Measurements from ENCODE around the gene CCDC178.
A peak's percentile ranks its signal among the peaks of the same experiment; 100 is the strongest.

CCDC178 gene

DNA sequence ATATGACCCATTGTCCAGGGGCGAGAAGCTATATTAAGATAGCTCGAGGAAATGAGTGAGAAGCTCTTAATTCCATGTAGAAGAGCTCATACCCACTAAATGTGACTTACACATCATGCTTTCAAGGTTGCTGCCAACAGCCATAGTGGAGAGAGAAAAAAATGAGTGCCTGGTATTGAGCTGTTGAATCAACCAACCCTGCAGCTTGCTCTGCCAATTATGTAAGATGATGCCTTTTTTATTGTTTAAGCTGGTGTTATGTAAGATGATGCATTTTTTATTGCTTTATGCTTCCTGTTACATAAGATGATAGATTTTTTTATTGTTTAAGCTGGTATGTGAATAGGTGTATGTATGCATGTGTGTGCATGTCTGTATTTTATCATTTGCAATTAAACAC, 228.2 kb downstream of the CCDC178 start:
- no peaks in the 10 kb centered on the region for H3K79me2 ChIP-seq (ENCODE audit: insufficient read depth, low read length)
- no peaks in the 10 kb centered on the region for H4K20me1 ChIP-seq (ENCODE audit: insufficient read depth, low read length)
- H3K9me3 ChIP-seq (ENCODE audit: low read length), result no peaks in the 10 kb centered on the region
- H3K4me3 ChIP-seq (ENCODE audit: low read depth, low read length, poor library complexity, severe bottlenecking), result no peak overlapping the region
- no peak overlapping the region for H2AFZ ChIP-seq (ENCODE audit: low read length)
- H3K9me2 ChIP-seq (ENCODE audit: low read depth, low read length), result no peaks in the 10 kb centered on the region
- H3K36me3 ChIP-seq (ENCODE audit: insufficient read depth, low read length), result no peaks in the 10 kb centered on the region
- H3K27me3 ChIP-seq (ENCODE audit: insufficient read depth, low read length), result no peaks in the 10 kb centered on the region
- H3K4me2 ChIP-seq (ENCODE audit: low read length), result no peak overlapping the region
- no peak overlapping the region for H3K27ac ChIP-seq (ENCODE audit: low read depth, low read length, poor library complexity, severe bottlenecking)
- H3F3A ChIP-seq (ENCODE audit: insufficient read depth, low read length), result no peaks in the 10 kb centered on the region
- no peak overlapping the region for H3K9ac ChIP-seq (ENCODE audit: low read length)
- H3K4me1 ChIP-seq (ENCODE audit: insufficient read depth, low read length, severe bottlenecking), result no peaks in the 10 kb centered on the region
- no peak for TF ChIP-seq EZH2 (IDR thresholded peaks at IDR 0.05; ENCODE audit: borderline replicate concordance, low read length)
- TF ChIP-seq, protein P1, sequence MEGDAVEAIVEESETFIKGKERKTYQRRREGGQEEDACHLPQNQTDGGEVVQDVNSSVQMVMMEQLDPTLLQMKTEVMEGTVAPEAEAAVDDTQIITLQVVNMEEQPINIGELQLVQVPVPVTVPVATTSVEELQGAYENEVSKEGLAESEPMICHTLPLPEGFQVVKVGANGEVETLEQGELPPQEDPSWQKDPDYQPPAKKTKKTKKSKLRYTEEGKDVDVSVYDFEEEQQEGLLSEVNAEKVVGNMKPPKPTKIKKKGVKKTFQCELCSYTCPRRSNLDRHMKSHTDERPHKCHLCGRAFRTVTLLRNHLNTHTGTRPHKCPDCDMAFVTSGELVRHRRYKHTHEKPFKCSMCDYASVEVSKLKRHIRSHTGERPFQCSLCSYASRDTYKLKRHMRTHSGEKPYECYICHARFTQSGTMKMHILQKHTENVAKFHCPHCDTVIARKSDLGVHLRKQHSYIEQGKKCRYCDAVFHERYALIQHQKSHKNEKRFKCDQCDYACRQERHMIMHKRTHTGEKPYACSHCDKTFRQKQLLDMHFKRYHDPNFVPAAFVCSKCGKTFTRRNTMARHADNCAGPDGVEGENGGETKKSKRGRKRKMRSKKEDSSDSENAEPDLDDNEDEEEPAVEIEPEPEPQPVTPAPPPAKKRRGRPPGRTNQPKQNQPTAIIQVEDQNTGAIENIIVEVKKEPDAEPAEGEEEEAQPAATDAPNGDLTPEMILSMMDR (IDR thresholded peaks at IDR 0.05; ENCODE audit: low read length), result no peak

DNA sequence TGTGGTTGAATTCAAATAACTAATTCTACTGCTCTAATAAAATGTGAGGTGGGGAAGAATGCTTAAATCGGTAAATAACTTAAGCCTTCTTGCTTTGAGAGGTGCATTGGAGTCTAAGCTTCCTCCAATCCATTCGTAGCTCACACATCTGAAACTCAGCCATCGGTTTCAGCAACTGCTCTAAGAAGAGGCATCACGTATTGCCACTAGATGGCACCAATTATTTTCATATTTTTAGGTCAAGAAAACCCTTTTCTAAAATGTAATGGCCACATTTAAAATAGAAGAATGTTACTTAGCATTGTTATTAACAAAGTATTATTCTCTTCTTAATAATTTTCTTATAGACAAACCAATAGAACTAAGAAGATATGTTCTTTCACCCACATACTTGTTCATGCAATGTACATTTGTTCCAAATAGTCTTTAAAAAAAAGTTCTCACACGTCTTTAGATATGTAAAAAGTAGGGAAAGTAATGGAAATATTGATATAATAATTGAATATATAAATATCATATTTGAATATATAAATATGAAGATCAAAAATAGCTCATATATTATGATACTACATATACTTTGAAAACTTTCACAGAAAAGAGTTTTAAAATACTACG, 229.8 kb downstream of the CCDC178 start:
- no peaks in the 10 kb centered on the region for H3K4me1 ChIP-seq (ENCODE audit: insufficient read depth, low read length, severe bottlenecking)

DNA sequence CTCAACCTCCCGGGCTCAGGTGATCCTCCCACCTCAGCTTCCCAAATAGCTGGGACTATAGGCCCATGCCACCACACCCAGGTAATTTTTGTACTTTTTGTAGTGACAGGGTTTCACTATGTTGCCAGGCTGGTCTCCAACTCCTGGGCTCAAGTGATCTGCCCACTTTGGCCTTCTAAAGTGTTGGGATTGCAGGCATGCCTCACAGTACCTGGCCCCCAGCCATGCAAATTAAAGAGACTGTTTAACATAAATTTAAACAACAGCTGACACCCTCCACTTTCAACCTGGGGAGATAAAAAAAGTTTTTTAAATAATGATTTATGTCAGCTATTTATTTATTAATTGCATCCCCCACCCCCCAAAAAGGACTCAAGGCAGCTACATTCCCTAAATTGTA, 234.7 kb downstream of the CCDC178 start:
- H4K20me1 ChIP-seq (ENCODE audit: insufficient read depth, low read length), result no peaks in the 10 kb centered on the region
- no peaks in the 10 kb centered on the region for H3K27me3 ChIP-seq (ENCODE audit: insufficient read depth, low read length)
- no peaks in the 10 kb centered on the region for H3K79me2 ChIP-seq (ENCODE audit: insufficient read depth, low read length)
- no peaks in the 10 kb centered on the region for H3K9me3 ChIP-seq (ENCODE audit: low read length)
- no peaks in the 10 kb centered on the region for H3F3A ChIP-seq (ENCODE audit: insufficient read depth, low read length)
- no peak overlapping the region for H3K9ac ChIP-seq (ENCODE audit: low read length)
- no peaks in the 10 kb centered on the region for H3K4me1 ChIP-seq (ENCODE audit: insufficient read depth, low read length, severe bottlenecking)
- H3K4me3 ChIP-seq (ENCODE audit: low read depth, low read length, poor library complexity, severe bottlenecking), result no peak overlapping the region
- TF ChIP-seq EZH2 (IDR thresholded peaks at IDR 0.05; ENCODE audit: borderline replicate concordance, low read length), result no peak
- TF ChIP-seq, protein P1 (IDR thresholded peaks at IDR 0.05; ENCODE audit: low read length), result no peak
- no peak overlapping the region for H3K27ac ChIP-seq (ENCODE audit: low read depth, low read length, poor library complexity, severe bottlenecking)
- no peak overlapping the region for H3K4me2 ChIP-seq (ENCODE audit: low read length)
- H3K36me3 ChIP-seq (ENCODE audit: insufficient read depth, low read length), result no peaks in the 10 kb centered on the region
- no peaks in the 10 kb centered on the region for H3K9me2 ChIP-seq (ENCODE audit: low read depth, low read length)
- no peak overlapping the region for H2AFZ ChIP-seq (ENCODE audit: low read length)

More for the DNA sequence above, 229.8 kb downstream of the CCDC178 start:
- Histone ChIP-seq H3K79me2 (ENCODE audit: insufficient read depth, low read length) (no peaks in the 10 kb centered on the region), H3K27ac (ENCODE audit: low read depth, low read length, poor library complexity, severe bottlenecking) (no peak overlapping the region), H3K4me3 (ENCODE audit: low read depth, low read length, poor library complexity, severe bottlenecking) (no peak overlapping the region), H3K4me2 (ENCODE audit: low read length) (no peak overlapping the region), H3K27me3 (ENCODE audit: insufficient read depth, low read length) (no peaks in the 10 kb centered on the region), H3K9me2 (ENCODE audit: low read depth, low read length) (no peaks in the 10 kb centered on the region), H3F3A (ENCODE audit: insufficient read depth, low read length) (no peaks in the 10 kb centered on the region), H3K36me3 (ENCODE audit: insufficient read depth, low read length) (no peaks in the 10 kb centered on the region), H4K20me1 (ENCODE audit: insufficient read depth, low read length) (no peaks in the 10 kb centered on the region), H3K9ac (ENCODE audit: low read length) (no peak overlapping the region), H3K9me3 (ENCODE audit: low read length) (no peaks in the 10 kb centered on the region), H2AFZ (ENCODE audit: low read length) (no peak overlapping the region)
- TF ChIP-seq, protein P1 (IDR thresholded peaks at IDR 0.05; ENCODE audit: low read length), result peak; percentile 67
- TF ChIP-seq EZH2 (IDR thresholded peaks at IDR 0.05; ENCODE audit: borderline replicate concordance, low read length), result no peak
